ENCODE data around the gene QRICH1. TPM values are rescaled to one million over a fixed set of nuclear protein-coding genes. Genes with fewer than 3 reads are reported as not detected.

The QRICH1 gene
- total and polyA plus RNA-seq, 2 donors (not counting 3 experiments of a cell fraction or from before 2014, with no cell fraction given): 89.7 to 116 TPM

GRCh38 chr3:49081429-49081828, 12.4 kb downstream of the QRICH1 start:
- H3K27me3 ChIP-seq (ENCODE audit: control insufficient read depth in 2 of 2, insufficient read depth in 2 of 2, low read length in 2 of 2): no peaks in the 10 kb centered on the region
- no peak for DNase-seq (ENCODE audit: low read depth, low spot score)
- no peak overlapping the region for H2AFZ ChIP-seq (ENCODE audit: low read depth, low read length)
- intact Hi-C loops (cut with micrococcal nuclease) (no loop called here), dilution Hi-C loops (cut with MboI; ENCODE audit: extremely low pct_ligation_motif_present, low sequenced_read_pairs) (no loop called here)
- H3K79me2 ChIP-seq (ENCODE audit: control insufficient read depth, insufficient read depth, low read length): peaks cover 86% of the 10 kb centered on the region
- peaks cover 6 to 9% of the 10 kb centered on the region in 2 experiments for H3K36me3 ChIP-seq (ENCODE audit: control insufficient read depth in 2 of 2, extremely low read depth in 1 of 2, insufficient read depth in 2 of 2, low read length in 2 of 2)
- no peak overlapping the region for H3K4me3 ChIP-seq (replicated peaks in 1 of 3; ENCODE audit: insufficient read depth in 1 of 3, low read depth in 1 of 3, low read length in 3 of 3)
- no peak overlapping the region for H3K4me2 ChIP-seq (ENCODE audit: insufficient read depth, low read length)
- peaks cover 2% of the 10 kb centered on the region for H4K20me1 ChIP-seq (replicated peaks; ENCODE audit: control insufficient read depth, extremely low read depth, insufficient read depth, low read length)
- H3K27ac ChIP-seq (ENCODE audit: insufficient read depth, low read depth, low read length): no peak overlapping the region
- ChIA-PET POLR2A (interaction anchor here (0.7 kb wide), 4 partner anchors 9 to 1549 kb away, joined by 3 to 5 read pairs (median 4); partner anchors contain the start of gene P4HTM), CTCF (interaction anchor here (1.1 kb wide), 1 partner anchor 9 kb away, joined by 3 read pairs; no protein-coding TSS in a partner anchor)
- H3K4me1 ChIP-seq (ENCODE audit: control insufficient read depth, extremely low read depth, insufficient read depth, low read length): no peaks in the 10 kb centered on the region
- H3K9ac ChIP-seq (replicated peaks; ENCODE audit: extremely low read depth, insufficient read depth, low read length): no peak overlapping the region
- FAIRE-seq: no peak
- no TSS peak for BruUV-seq (replicated peaks)
- no peaks in the 10 kb centered on the region for H3K9me3 ChIP-seq (replicated peaks; ENCODE audit: control insufficient read depth, insufficient read depth, low read length)
- no peak for TF ChIP-seq MAX (IDR thresholded peaks at IDR 0.05; ENCODE audit: insufficient read depth, insufficient read length)
- no peak for TF ChIP-seq POLR2A (IDR thresholded peaks at IDR 0.05; ENCODE audit: low read depth, low read length)
- no peak for TF ChIP-seq MYC (IDR thresholded peaks at IDR 0.05; ENCODE audit: low read depth, low read length)
- no peak for TF ChIP-seq CTCF (IDR thresholded peaks at IDR 0.05; ENCODE audit: extremely low read depth in 1 of 2, insufficient read depth in 1 of 2, low read depth in 1 of 2, low read length in 2 of 2)
- no peak for TF ChIP-seq GATA2 (IDR thresholded peaks at IDR 0.05; ENCODE audit: insufficient read depth, insufficient read length, low read depth, low read length)
- H3K9me1 ChIP-seq (replicated peaks; ENCODE audit: control insufficient read depth, extremely low read depth, insufficient read depth, low read length): no peaks in the 10 kb centered on the region

- Histone ChIP-seq H3K4me1 (ENCODE audit: control insufficient read depth, extremely low read depth, insufficient read depth, low read length) (no peaks in the 10 kb centered on the region), H3K9ac (replicated peaks; ENCODE audit: extremely low read depth, insufficient read depth, low read length) (no peak overlapping the region), H3K27ac (ENCODE audit: insufficient read depth, low read depth, low read length) (no peak overlapping the region), H3K9me3 (replicated peaks; ENCODE audit: control insufficient read depth, insufficient read depth, low read length) (no peaks in the 10 kb centered on the region), H3K79me2 (ENCODE audit: control insufficient read depth, insufficient read depth, low read length) (peaks cover 67% of the 10 kb centered on the region), H3K36me3 (ENCODE audit: control insufficient read depth in 2 of 2, extremely low read depth in 1 of 2, insufficient read depth in 2 of 2, low read length in 2 of 2) (peaks cover 8 to 23% of the 10 kb centered on the region in 2 experiments), H2AFZ (ENCODE audit: low read depth, low read length) (no peak overlapping the region), H3K9me1 (replicated peaks; ENCODE audit: control insufficient read depth, extremely low read depth, insufficient read depth, low read length) (no peaks in the 10 kb centered on the region), H3K27me3 (ENCODE audit: control insufficient read depth in 2 of 2, insufficient read depth in 2 of 2, low read length in 2 of 2) (no peaks in the 10 kb centered on the region), H3K4me2 (ENCODE audit: insufficient read depth, low read length) (no peak overlapping the region), H4K20me1 (replicated peaks; ENCODE audit: control insufficient read depth, extremely low read depth, insufficient read depth, low read length) (peaks cover 2% of the 10 kb centered on the region), H3K4me3 (replicated peaks in 1 of 3; ENCODE audit: insufficient read depth in 1 of 3, low read depth in 1 of 3, low read length in 3 of 3) (no peak overlapping the region)
- intact Hi-C loops (cut with micrococcal nuclease): loop anchor here (5.0 kb wide), 1 partner anchor 222 kb away; no protein-coding TSS in a partner anchor
- ChIA-PET CTCF (interaction anchor here (1.4 kb wide), 1 partner anchor 370 kb away, joined by 6 read pairs; no protein-coding TSS in a partner anchor), POLR2A (no interaction called here)
- DNase-seq (ENCODE audit: low read depth, low spot score) (no peak), FAIRE-seq (no peak)
- TF ChIP-seq JUN (IDR thresholded peaks at IDR 0.05; ENCODE audit: borderline replicate concordance, insufficient read depth, insufficient read length, low read depth) (no peak), MAX (IDR thresholded peaks at IDR 0.05; ENCODE audit: insufficient read depth, insufficient read length) (no peak), CTCF (IDR thresholded peaks at IDR 0.05; ENCODE audit: extremely low read depth in 1 of 2, insufficient read depth in 1 of 2, low read depth in 1 of 2, low read length in 2 of 2) (no peak), POLR2A (IDR thresholded peaks at IDR 0.05; ENCODE audit: low read depth, low read length) (no peak), GATA2 (IDR thresholded peaks at IDR 0.05; ENCODE audit: insufficient read depth, insufficient read length, low read depth, low read length) (no peak), MYC (IDR thresholded peaks at IDR 0.05; ENCODE audit: low read depth, low read length) (no peak), POLR2AphosphoS5 (IDR thresholded peaks at IDR 0.05; ENCODE audit: insufficient read depth, low read depth, low read length) (no peak)
- dilution Hi-C loops (cut with MboI; ENCODE audit: extremely low pct_ligation_motif_present, low sequenced_read_pairs): no loop called here
- BruUV-seq (replicated peaks): no TSS peak
Observed at GRCh38 chr3:49079270-49079669, 14.6 kb downstream of the QRICH1 start.
